Measurements from ENCODE around the gene CD27.

DNA sequence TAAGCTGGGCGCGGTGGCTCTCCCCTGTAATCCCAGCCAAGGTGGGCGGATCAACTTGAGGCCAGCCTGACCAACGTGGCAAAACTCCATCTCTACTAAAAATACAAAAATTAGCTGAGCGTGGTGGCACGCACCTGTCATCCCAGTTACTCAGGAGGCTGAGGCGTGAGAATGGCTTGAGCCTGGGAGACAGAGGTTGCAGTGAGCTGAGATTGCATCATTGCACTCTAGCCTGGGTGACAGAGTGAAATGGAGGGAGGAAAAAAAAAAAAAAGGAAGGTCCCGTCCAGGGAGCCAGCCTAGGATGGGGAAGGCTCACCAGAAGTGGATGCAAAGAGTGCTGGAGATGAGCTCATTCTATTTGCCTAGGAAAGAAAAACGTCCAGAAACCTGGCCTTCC, 1.9 kb upstream of the CD27 start:
- TF ChIP-seq, protein P1, sequence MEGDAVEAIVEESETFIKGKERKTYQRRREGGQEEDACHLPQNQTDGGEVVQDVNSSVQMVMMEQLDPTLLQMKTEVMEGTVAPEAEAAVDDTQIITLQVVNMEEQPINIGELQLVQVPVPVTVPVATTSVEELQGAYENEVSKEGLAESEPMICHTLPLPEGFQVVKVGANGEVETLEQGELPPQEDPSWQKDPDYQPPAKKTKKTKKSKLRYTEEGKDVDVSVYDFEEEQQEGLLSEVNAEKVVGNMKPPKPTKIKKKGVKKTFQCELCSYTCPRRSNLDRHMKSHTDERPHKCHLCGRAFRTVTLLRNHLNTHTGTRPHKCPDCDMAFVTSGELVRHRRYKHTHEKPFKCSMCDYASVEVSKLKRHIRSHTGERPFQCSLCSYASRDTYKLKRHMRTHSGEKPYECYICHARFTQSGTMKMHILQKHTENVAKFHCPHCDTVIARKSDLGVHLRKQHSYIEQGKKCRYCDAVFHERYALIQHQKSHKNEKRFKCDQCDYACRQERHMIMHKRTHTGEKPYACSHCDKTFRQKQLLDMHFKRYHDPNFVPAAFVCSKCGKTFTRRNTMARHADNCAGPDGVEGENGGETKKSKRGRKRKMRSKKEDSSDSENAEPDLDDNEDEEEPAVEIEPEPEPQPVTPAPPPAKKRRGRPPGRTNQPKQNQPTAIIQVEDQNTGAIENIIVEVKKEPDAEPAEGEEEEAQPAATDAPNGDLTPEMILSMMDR (conservative IDR thresholded peaks at IDR 0.05; ENCODE audit: low read length): no peak
- no peak for TF ChIP-seq EZH2phosphoT487 (IDR thresholded peaks at IDR 0.05; ENCODE audit: borderline replicate concordance, low read depth, low read length)

All from OCI-LY7 (cell line).